ENCODE results near the gene UCK2.
"Not testable (repeated sequence)": the region's sequence is repeated elsewhere in the genome, so short reads cannot be mapped to it uniquely, and the experiment has no call there.

The UCK2 gene

DNA sequence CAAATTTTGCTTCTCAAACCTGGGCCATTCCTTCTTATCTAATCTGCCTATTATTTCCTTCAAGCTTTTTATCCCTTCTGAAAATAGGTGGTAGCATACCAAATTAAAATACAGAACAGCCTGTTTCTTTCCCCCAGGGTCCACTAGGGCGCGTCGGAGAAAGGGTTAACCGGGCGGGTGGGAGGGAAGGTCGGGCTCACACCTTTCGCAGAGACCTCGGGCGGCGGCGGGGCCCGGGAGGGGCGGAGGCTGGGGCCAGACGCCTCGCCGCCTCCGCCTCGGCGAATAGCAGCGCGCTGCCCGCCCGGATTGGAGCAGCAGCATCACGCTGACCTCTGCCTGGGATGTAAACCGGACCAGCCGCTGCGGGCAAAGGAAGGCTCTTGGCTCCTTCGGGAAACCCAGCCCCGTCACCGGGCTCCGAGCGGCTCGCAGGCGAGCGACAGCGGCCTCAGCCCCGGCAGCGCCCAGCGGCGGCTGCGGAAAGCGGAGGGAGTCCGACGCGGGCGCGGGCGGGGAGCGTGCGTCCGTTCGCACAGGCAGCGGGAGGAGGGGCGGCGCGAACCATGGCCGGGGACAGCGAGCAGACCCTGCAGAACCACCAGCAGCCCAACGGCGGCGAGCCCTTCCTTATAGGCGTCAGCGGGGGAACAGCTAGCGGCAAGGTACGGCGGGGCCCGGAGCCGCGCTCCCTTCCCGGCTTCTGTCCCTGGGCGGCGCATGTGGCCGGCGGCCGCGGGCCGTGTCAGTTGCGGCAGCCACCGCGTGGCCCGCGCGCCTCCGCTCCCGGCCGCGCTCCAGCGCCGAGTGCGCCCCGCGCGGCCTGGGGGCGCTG, at the start of gene UCK2:
TSS of gene UCK2 (plus strand) at position 347 of the 835 bp plus-strand sequence. CDS start at position 567, 220 bp downstream.
- TF ChIP-seq, protein P1, sequence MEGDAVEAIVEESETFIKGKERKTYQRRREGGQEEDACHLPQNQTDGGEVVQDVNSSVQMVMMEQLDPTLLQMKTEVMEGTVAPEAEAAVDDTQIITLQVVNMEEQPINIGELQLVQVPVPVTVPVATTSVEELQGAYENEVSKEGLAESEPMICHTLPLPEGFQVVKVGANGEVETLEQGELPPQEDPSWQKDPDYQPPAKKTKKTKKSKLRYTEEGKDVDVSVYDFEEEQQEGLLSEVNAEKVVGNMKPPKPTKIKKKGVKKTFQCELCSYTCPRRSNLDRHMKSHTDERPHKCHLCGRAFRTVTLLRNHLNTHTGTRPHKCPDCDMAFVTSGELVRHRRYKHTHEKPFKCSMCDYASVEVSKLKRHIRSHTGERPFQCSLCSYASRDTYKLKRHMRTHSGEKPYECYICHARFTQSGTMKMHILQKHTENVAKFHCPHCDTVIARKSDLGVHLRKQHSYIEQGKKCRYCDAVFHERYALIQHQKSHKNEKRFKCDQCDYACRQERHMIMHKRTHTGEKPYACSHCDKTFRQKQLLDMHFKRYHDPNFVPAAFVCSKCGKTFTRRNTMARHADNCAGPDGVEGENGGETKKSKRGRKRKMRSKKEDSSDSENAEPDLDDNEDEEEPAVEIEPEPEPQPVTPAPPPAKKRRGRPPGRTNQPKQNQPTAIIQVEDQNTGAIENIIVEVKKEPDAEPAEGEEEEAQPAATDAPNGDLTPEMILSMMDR (IDR thresholded peaks at IDR 0.05; ENCODE audit: borderline replicate concordance, control extremely low read depth, extremely low read depth, insufficient read depth, missing control alignments) = peak; percentile 43
- in situ Hi-C loops (cut with MboI; ENCODE audit: low sequenced_read_pairs, unreplicated experiment) = no loop called here
- DNase-seq (ENCODE audit: low spot score) = peak; percentile 92

DNA sequence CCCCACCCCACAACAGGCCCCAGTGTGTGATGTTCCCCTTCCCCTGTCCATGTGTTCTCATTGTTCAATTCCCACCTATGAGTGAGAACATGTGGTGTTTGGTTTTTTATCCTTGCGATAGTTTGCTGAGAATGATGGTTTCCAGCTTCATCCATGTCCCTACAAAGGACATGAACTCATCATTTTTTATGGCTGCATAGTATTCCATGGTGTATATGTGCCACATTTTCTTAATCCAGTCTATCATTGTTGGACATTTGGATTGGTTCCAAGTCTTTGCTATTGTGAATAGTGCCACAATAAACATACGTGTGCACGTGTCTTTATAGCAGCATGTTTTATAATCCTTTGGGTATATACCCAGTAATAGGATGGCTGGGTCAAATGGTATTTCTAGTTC, 49.2 kb upstream of the UCK2 start:
- DNase-seq (ENCODE audit: low spot score); in situ Hi-C loops (cut with MboI; ENCODE audit: low sequenced_read_pairs, unreplicated experiment): not testable (repeated sequence)

DNA sequence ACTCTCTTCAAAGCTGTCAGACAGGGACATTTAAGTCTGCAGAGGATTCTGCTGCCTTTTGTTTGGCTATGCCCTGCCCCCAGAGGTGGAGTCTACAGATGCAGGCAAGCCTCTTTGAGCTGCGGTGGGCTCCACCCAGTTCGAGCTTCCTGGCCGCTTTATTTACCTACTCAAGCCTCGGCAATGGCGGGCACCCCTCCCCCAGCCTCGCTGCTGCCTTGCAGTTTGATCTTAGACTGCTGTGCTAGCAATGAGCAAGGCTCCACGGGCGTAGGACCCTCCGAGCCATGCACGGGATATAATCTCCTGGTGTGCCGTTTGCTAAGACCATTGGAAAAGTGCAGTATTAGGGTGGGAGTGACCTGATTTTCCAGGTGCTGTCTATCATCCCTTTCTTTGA, 43.9 kb upstream of the UCK2 start:
- DNase-seq (ENCODE audit: low spot score); in situ Hi-C loops (cut with MboI; ENCODE audit: low sequenced_read_pairs, unreplicated experiment): not testable (repeated sequence)

DNA sequence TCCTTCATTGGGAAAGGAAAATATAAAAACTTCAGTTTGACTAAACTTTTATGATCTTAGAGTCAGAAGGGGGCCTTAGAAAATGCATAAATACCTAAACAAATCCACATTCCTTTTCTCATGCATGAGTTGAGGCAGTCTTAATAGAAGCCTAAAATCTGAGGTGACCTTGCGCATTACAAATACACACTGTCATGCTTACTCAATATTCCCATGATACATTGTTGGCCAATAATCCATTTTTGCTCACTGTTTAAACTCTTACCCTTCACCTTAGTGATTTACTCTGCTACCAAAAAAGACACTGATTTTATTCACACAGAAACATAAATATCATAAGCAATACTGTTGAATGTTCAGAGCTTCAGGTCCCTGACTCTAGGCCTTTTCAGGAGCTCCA, 39.7 kb upstream of the UCK2 start:
- TF ChIP-seq, protein P1 (IDR thresholded peaks at IDR 0.05; ENCODE audit: borderline replicate concordance, control extremely low read depth, extremely low read depth, insufficient read depth, missing control alignments) = no peak
- in situ Hi-C loops (cut with MboI; ENCODE audit: low sequenced_read_pairs, unreplicated experiment) = no loop called here
- no peak for DNase-seq (ENCODE audit: low spot score)

DNA sequence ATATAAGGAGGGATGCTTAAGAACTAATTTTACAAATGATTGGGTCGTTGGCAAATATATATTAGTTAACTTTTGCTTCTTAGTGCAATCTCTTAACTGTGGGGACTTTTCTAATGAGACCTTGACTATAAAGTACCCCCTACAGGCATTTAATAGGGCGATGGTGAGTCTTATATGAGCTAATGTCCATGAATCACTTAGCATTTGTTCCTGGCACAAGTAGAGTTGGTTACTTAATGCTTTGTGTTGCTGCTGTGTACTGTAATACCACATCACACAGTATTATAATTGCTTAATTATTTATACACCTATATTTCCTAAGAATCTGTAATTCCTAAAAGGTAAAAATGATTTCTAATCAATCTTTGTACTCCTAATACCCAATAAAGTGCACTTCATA, 33.5 kb upstream of the UCK2 start:
- in situ Hi-C loops (cut with MboI; ENCODE audit: low sequenced_read_pairs, unreplicated experiment) = no loop called here
- DNase-seq (ENCODE audit: low spot score) = no peak

DNA sequence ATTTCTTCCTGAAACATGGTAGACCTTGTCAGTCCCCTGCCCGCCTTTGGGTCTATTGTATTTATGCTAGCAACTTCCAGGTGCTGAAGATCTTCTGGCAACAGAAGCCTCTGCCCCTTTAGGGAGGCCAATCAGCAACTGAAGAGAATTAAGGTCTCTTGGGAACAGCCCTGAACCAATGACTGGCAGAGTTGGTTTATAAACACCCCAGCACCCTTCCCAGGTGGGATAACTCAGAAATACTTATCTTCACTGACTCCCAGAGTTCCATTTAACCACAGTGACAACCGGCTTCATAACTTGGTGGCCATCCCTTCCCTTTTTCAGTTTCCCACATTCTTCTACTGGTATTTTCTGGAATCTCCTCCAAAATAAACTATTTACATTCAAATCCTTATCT, 31.5 kb upstream of the UCK2 start:
- no peak for DNase-seq (ENCODE audit: low spot score)
- in situ Hi-C loops (cut with MboI; ENCODE audit: low sequenced_read_pairs, unreplicated experiment) = no loop called here
- TF ChIP-seq, protein P1 (IDR thresholded peaks at IDR 0.05; ENCODE audit: borderline replicate concordance, control extremely low read depth, extremely low read depth, insufficient read depth, missing control alignments) = no peak

More for the DNA sequence above, 33.5 kb upstream of the UCK2 start:
- TF ChIP-seq, protein P1 (IDR thresholded peaks at IDR 0.05; ENCODE audit: borderline replicate concordance, control extremely low read depth, extremely low read depth, insufficient read depth, missing control alignments) = no peak

DNA sequence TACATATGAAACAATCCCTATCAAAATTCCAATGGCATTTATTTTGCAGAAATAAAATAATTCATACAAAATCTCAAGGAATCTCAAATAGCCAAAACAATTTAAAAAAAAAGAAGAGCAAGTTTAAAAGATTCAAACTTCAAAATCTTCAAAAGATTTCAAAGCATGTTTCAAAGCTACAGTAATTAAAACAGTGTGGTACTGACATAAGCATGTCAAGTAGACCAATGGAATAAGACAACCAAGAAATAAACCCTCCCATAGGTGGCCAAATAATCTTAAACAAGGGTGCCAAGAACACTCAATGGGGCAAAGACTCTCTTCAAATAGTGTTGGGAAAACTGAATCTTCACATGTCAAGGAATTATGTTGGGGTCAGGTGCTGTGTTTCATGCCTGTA, 28.0 kb upstream of the UCK2 start:
- TF ChIP-seq, protein P1 (IDR thresholded peaks at IDR 0.05; ENCODE audit: borderline replicate concordance, control extremely low read depth, extremely low read depth, insufficient read depth, missing control alignments) = no peak
- in situ Hi-C loops (cut with MboI; ENCODE audit: low sequenced_read_pairs, unreplicated experiment) = no loop called here

DNA sequence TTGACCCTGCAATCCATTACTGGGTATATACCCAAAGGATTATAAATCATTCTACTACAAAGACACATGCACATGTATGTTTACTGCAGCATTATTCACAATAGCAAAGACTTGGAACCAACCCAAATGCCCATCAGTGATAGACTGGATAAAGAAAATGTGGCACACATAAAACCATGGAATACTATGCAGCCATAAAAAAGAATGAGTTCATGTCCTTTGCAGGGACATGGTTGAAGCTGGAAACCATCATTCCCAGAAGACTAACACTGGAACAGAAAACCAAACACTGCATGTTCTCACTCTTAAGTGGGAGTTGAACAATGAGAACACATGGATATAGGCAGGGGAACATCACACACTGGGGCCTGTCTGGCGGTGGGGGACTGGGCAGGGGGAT, 22.9 kb upstream of the UCK2 start:
- in situ Hi-C loops (cut with MboI; ENCODE audit: low sequenced_read_pairs, unreplicated experiment); DNase-seq (ENCODE audit: low spot score): not testable (repeated sequence)

More for the DNA sequence above, 28.0 kb upstream of the UCK2 start:
- no peak for DNase-seq (ENCODE audit: low spot score)

Measured in GM13976 (cell line).